NCI-H82 treated with DMSO at 0.1 percent for 48 hours (cell line): ENCODE results near the gene RAD52.

Experiments
- DNase-seq: peaks from one replicate; lab custom pipeline; 2025; ENCODE audit not compliant: unreplicated experiment; lab: John Stamatoyannopoulos, UW

RAD52 gene

GRCh38 chr12:949453-950191, at the start of gene RAD52:
Gene RAD52, minus strand, starts transcription at chr12:949694. Its CDS starts 16,636 bp downstream, at chr12:933058.
- peak; percentile 99 for DNase-seq

- no peak for DNase-seq
Observed at GRCh38 chr12:998020-998874, 48.8 kb upstream of the RAD52 start.

GRCh38 chr12:997505-997904, 48.0 kb upstream of the RAD52 start:
- no peak for DNase-seq

DNA sequence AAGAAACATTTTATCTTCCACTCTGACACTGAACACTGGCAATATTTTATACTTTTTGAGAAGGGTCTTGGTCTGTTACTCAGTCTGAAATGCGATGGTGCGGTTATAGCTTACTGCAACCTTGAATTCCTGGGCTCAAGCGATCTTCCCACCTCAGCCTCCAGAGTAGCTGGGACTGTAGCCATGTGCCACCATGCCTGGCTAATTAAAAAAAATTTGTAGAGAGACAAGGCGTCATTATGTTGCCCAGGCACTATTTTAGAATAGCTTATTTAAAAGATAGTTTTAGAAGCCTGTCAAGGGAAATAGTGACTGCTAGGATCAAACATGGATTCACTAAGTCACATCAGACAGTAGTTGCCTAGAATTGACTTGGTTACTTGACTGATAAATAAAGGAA, 47.4 kb upstream of the RAD52 start:
- DNase-seq: no peak

GRCh38 chr12:992647-993046, 43.2 kb upstream of the RAD52 start:
- DNase-seq: no peak

DNA sequence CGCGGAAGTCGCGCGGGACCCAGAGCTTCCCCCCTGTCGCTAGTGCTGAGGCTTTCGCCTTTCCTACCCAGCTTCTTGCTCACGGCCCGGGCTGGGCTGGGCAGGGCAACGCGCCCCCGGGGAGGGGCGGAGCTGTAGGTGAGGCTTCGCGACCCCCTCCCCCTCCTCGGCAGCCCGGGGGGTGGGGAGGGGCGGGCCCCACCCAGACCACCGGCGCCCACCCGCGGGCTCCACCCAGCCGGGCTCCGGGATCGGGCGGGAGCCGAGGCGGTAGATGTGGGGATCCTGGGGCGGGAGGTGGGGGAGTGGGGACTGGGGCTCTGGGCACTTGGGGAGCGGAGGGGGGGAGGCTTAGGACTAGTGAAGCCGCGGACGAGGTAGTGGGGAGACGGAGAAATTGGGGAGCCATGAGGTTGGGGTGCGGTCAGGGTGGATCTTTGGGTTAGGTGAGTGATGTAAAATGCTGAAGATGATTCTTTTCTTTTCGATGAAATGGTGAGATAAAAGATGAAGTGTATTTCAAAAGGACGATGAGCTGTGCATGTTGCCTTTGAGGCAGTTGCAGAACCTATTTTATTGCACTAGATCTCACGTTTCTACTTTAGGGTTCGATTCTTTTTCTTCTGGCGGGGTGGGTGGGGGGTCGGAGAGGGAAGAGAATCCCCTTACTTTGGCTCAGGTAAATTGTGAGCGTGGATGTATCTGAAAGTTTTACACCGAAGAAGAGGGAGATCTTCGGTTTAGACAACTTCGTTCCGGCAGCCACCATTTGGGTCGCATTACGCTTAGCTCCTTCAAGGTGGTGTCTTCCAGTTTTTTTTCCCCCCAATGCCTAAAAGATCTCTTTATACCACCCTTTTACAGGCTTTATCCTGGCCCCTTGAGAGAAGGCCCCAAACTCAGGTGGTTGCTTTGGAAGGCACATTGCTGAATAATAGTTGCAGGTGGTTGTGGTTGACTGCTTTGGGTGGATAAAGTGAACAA, 42.1 kb upstream of the RAD52 start:
- DNase-seq: peak; percentile 35

DNA sequence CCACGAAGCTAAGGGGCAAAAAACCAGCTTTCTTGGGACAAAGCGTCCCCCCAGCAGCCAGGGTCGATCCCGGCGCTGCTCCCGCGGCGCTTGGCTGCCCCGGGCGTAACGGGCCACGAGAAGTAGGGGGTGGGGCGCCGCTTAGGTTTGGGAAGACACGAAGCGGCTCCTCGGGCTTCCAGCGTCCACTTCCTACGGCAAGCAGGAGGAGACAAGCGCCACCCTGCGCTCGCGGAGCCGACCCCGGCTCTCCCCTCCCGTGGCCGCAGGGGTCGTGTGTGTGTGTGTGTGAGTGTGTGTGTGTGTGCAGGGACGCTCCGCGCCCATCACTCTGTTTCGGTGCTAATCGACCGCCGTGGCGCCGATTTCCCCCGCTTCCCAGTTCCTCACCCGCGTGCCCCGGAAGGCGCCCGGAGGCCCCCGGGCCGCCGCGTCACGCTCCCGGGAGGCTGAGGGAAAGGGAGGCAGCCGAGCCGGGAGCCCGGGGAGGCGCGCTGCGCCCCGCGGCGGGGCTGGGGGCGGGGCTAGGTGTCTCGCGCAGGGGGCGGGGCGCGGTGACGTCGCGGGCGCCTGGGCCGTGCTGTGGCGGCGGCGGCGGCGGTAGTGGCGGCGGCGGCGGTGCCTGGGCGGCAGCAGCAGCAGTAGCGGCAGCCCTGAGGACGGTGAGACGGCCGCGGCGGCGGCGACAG, 41.3 kb upstream of the RAD52 start, which contains the start of gene ERC1:
Gene ERC1 (plus strand): TSS at position 563 of the 689 bp plus-strand sequence. CDS start 36,681 bp downstream, outside the sequence.
- peak; percentile 44 for DNase-seq

GRCh38 chr12:989751-990660, 40.5 kb upstream of the RAD52 start:
- DNase-seq: peak; percentile 77

DNA sequence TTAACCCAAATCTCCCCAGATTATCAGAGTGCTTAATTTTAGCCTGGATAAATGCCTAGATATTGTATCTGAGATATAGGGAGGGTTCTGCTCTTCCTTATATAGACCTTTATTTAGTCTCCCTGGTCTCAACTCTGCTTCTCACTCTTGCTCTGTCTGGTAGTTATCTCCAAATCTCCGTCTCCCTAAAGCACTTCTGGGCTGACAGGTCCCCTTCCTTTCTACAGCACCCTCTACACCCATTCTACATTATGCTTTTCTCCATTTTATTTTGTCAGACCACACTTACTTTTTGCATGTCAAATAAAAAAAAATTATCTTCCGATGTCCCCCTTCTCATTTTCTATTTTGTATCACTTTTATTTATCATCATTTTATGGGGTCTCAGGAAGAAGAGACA, 39.6 kb upstream of the RAD52 start:
- DNase-seq: no peak

GRCh38 chr12:988646-989045, 39.2 kb upstream of the RAD52 start:
- no peak for DNase-seq

- no peak for DNase-seq
Observed at GRCh38 chr12:981961-982360, 32.5 kb upstream of the RAD52 start.

DNA sequence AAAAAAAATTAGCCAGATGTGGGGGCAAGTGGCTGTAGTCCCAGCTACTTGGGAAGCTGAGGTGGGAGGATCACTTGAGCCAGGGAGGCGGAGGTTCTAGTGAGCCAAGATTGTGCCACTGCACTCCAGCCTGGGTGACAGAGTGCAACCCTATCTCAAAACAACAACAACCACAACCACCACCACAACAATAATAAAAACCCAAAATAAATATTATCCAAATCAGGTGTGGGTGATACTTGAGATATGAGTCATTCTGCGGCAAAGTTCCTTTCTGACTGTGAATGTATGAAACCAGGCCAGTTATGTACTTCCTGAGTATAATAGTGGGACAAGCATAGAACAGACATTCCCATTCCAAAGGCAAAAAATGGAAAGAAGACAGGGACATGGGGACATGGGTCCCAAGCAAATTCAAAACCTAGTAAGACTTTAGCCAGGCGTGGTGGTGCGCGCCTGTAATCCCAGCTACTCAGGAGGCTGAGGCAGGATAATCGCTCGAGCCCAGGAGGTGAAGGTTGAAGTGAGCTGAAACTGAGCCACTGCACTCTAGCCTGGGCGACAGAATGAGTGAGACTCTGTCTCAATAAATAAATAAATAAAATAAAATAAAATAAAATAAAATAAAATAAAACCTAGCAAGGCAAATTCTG, 31.8 kb upstream of the RAD52 start:
- no peak for DNase-seq

DNA sequence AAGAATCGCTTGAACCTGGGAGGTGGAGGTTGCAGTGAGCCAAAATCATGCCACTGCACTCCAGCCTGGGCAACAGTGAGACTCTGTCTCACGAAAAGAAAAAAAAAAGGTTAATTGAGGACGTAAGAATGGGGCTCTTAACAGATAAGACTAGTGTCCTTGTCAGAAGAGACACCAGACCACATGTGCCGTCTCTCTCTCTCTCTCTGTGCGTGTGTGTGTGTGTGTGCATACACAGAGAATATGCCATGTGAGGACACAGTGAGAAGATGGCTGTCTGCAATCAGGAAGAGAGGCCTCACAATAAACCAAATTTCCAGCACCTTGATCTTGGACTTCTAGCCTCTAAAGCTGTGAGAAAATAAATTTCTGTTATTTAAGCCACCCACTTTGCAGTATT, 29.9 kb upstream of the RAD52 start:
- no peak for DNase-seq

- no peak for DNase-seq
Observed at GRCh38 chr12:977156-977555, 27.7 kb upstream of the RAD52 start.

- DNase-seq: no peak
Observed at GRCh38 chr12:976644-977043, 27.1 kb upstream of the RAD52 start.

- DNase-seq: no peak
Observed at GRCh38 chr12:974271-974862, 24.9 kb upstream of the RAD52 start.

- no peak for DNase-seq
Observed at GRCh38 chr12:971991-972390, 22.5 kb upstream of the RAD52 start.

DNA sequence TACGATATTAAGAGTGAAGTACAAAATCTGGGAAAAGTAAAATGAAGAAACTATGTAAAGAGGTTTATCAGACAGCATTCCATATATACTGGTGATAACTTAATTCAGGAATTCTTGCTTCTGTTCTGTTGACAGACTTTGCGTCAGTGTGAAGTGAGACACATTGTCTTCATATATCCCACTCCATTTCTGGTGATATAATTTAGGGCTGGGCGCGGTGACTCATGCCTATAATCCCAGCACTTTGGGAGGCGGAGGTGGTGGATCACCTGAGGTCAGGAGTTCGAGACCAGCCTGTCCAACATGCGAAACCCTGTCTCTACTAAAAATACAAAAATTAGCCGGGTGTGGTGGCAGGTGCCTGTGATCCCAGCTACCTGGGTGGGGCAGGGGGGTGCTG, 20.3 kb upstream of the RAD52 start:
- DNase-seq: no peak
